Left ventricle myocardium inferior (tissue), 1 donor: ENCODE results near the gene CRYBG1. TPM values are rescaled to one million over a fixed set of nuclear protein-coding genes. Genes with fewer than 3 reads are reported as not detected.
"Not testable (repeated sequence)": the region's sequence is repeated elsewhere in the genome, so short reads cannot be mapped to it uniquely, and the experiment has no call there.

Source experiments
- DNase-seq: peaks from one replicate; pipeline ENCODE4 v3.0.0-alpha.2; 2020
- H3K27ac ChIP-seq: fragments of 200-600 bp; replicated peaks from 2 replicates; pipeline ENCODE4 v1.8.0; 2021
- H3K27me3 ChIP-seq: fragments of 200-600 bp; 2 replicates; pipeline ENCODE4 v1.8.0; 2021; ENCODE audit warnings: low read depth
- H3K36me3 ChIP-seq: fragments of 200-600 bp; 2 replicates; pipeline ENCODE4 v1.8.0; 2021
- H3K4me1 ChIP-seq: fragments of 200-600 bp; 2 replicates; pipeline ENCODE4 v1.8.0; 2021
- H3K4me3 ChIP-seq: fragments of 200-600 bp; 2 replicates; pipeline ENCODE4 v1.8.0; 2021; ENCODE audit warnings: mild to moderate bottlenecking, moderate library complexity
- H3K9me3 ChIP-seq: fragments of 200-600 bp; replicated peaks from 2 replicates; pipeline ENCODE4 v1.8.0; 2021
- intact Hi-C: fragments of 100-400 bp; cut with micrococcal nuclease; formaldehyde crosslinking; loops from one replicate; pipeline ENCODE4 v1.11.0; 2022
- total RNA-seq: library from RNA; stranded (reverse); fragmentation: NEBNext Ultra II Directional; extraction: Animal tissue kit (Norgen Biotek cat#: 25700); gene quantifications from one replicate; pipeline ENCODE4 v1.2.1, GENCODE V29; 2021
- TF ChIP-seq, protein P1 (sequence below): fragments of 200-600 bp; IDR thresholded peaks from 2 replicates; pipeline ENCODE4 v1.8.0; 2021; ENCODE audit warnings: antibody characterized with exemption, mild to moderate bottlenecking, borderline replicate concordance
- donor health status: DM: no; HTN: yes; CAD: no; lungs with severe emphysema.

CRYBG1 gene
- total RNA-seq, 1 donor from 2014 or later: 1.3 TPM

- Histone ChIP-seq H3K27ac (no peak overlapping the region), H3K27me3 (no peaks in the 10 kb centered on the region), H3K4me1 (peaks cover 1% of the 10 kb centered on the region), H3K36me3 (peaks cover 29% of the 10 kb centered on the region), H3K9me3 (no peaks in the 10 kb centered on the region), H3K4me3 (no peak overlapping the region)
- TF ChIP-seq, protein P1, sequence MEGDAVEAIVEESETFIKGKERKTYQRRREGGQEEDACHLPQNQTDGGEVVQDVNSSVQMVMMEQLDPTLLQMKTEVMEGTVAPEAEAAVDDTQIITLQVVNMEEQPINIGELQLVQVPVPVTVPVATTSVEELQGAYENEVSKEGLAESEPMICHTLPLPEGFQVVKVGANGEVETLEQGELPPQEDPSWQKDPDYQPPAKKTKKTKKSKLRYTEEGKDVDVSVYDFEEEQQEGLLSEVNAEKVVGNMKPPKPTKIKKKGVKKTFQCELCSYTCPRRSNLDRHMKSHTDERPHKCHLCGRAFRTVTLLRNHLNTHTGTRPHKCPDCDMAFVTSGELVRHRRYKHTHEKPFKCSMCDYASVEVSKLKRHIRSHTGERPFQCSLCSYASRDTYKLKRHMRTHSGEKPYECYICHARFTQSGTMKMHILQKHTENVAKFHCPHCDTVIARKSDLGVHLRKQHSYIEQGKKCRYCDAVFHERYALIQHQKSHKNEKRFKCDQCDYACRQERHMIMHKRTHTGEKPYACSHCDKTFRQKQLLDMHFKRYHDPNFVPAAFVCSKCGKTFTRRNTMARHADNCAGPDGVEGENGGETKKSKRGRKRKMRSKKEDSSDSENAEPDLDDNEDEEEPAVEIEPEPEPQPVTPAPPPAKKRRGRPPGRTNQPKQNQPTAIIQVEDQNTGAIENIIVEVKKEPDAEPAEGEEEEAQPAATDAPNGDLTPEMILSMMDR: no peak
- intact Hi-C loops: no loop called here
- DNase-seq: no peak
These were observed 197.8 kb downstream of the CRYBG1 start for GRCh38 chr6:106558364-106558763.

GRCh38 chr6:106559659-106560058, 199.1 kb downstream of the CRYBG1 start:
- not testable (repeated sequence) for H3K4me3 ChIP-seq, H3K27ac ChIP-seq, H3K27me3 ChIP-seq, DNase-seq, H3K9me3 ChIP-seq
- Histone ChIP-seq H3K36me3 (peaks cover 22% of the 10 kb centered on the region), H3K4me1 (peaks cover 14% of the 10 kb centered on the region)
- intact Hi-C loops: loop anchor here (10.0 kb wide), 1 partner anchor 225 kb away; no protein-coding TSS in a partner anchor

DNA sequence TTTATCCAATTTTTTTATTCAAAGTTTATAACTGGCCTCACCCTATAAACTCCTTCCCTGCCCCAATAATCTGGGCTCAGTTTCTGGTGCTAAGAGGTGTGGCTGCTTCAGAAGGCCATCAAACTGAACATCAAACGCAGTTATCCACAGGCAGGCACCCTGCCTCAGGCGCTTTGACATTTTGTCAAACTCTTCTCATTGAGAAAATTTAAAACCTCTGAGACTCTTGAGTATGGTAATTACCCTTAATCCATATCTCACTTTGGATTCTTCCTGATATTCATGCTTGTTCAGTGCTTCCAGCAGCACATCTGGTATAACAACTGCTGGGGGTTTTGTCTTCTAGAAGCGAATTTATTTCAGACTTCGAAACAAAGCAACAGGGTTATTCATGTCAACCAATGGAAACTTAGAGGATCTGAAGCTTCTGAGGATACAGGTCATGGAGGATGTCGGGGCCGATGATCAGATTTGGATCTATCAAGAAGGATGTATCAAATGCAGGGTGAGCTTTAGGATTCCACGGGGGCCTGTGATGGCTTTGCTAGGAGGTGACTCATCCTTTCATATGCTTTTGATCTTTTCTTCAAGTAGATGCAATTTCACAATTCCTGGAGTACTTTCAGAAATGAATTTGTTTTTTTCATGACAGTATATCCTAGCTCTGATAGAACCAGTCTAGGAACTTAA, 200.6 kb downstream of the CRYBG1 start:
- no peak overlapping the region for H3K27ac ChIP-seq
- no peak overlapping the region for H3K4me3 ChIP-seq
- H3K9me3 ChIP-seq: no peaks in the 10 kb centered on the region
- H3K4me1 ChIP-seq: peaks cover 16% of the 10 kb centered on the region
- no peaks in the 10 kb centered on the region for H3K27me3 ChIP-seq
- DNase-seq: no peak
- H3K36me3 ChIP-seq: peaks cover 22% of the 10 kb centered on the region
- intact Hi-C loops: loop anchor here (10.0 kb wide), 1 partner anchor 226 kb away; no protein-coding TSS in a partner anchor
- TF ChIP-seq, protein P1: no peak

DNA sequence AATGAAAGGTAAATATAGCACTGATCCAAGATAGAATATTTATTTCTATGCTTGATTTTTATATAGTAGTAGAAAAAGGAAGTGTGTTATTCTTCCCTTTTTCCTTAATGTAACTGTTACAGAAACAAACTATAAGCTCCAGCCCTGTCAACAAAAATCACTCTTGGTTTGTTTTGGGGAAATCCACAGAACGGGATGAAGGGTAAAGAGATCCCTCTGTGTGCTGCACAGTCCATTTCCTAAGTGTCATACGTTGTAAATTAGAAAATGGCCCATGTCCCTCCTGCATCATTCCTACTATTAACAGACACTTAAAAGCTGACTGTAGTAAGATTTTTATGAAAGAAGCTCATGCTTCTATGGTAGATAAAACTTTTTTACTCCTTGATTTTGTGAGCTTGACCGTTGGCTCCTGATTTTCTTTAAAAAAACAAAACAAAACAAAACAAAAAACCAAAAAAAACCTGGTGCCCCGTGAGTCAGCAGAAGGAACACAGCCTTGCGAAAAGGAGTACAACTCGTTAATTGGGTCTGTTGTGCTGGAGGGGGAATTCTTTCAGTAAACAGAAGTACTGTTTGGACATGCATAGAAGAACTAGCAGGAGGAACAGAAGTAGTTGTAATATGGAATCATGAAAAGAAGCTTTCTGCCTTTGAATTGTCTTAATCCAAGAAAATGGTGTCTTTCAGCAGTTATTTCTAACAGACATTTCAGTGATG, 201.3 kb downstream of the CRYBG1 start:
- intact Hi-C loops: loop anchor here (10.0 kb wide), 1 partner anchor 227 kb away; no protein-coding TSS in a partner anchor
- no peak overlapping the region for H3K4me3 ChIP-seq
- peaks cover 16% of the 10 kb centered on the region for H3K4me1 ChIP-seq
- H3K9me3 ChIP-seq: no peaks in the 10 kb centered on the region
- peaks cover 22% of the 10 kb centered on the region for H3K36me3 ChIP-seq
- no peak for DNase-seq
- TF ChIP-seq, protein P1: no peak
- H3K27me3 ChIP-seq: no peaks in the 10 kb centered on the region
- H3K27ac ChIP-seq: no peak overlapping the region

DNA sequence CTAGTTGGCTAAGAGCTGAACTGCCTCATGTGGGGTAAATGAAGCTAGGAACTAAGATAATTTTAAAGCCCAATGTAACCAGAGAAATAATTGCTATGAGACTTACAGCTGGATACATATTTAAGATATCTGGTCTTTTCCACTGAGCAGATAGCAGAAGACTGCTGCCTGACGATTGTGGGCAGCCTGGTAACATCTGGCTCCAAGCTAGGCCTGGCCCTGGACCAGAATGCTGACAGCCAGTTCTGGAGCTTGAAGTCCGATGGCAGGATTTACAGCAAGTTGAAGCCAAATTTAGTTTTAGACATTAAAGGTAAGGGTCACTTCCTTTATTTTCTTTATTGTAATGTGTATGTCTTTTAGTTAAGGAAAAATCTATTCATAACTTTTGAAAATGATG, 203.1 kb downstream of the CRYBG1 start:
- H3K4me3 ChIP-seq: no peak overlapping the region
- peak; percentile 37 for DNase-seq
- peaks cover 16% of the 10 kb centered on the region for H3K4me1 ChIP-seq
- peaks cover 22% of the 10 kb centered on the region for H3K36me3 ChIP-seq
- no peaks in the 10 kb centered on the region for H3K27me3 ChIP-seq
- TF ChIP-seq, protein P1: no peak
- no peak overlapping the region for H3K27ac ChIP-seq
- intact Hi-C loops: loop anchor here (10.0 kb wide), 1 partner anchor 229 kb away; no protein-coding TSS in a partner anchor
- H3K9me3 ChIP-seq: no peaks in the 10 kb centered on the region
